Measurements from ENCODE around the gene TBC1D22A.

The TBC1D22A gene

GRCh38 chr22:47071807-47072641 is 309.6 kb downstream of the TBC1D22A start:
- TF ChIP-seq EZH2phosphoT487 (IDR thresholded peaks at IDR 0.05; ENCODE audit: low read length): no peak
- no peak for TF ChIP-seq EZH2 (optimal IDR thresholded peaks at IDR 0.05; ENCODE audit: low read depth, low read length)
- H3K4me3 ChIP-seq (ENCODE audit: low read length): no peak overlapping the region
- no peaks in the 10 kb centered on the region for H3K9me2 ChIP-seq (replicated peaks; ENCODE audit: insufficient read depth, low read length)
- H3K4me2 ChIP-seq (ENCODE audit: low read depth, low read length): no peak overlapping the region
- no peaks in the 10 kb centered on the region for H3K27me3 ChIP-seq (replicated peaks; ENCODE audit: insufficient read depth, low read length)
- H3K79me2 ChIP-seq (ENCODE audit: low read length): no peaks in the 10 kb centered on the region
- no peaks in the 10 kb centered on the region for H3K4me1 ChIP-seq (ENCODE audit: low read length)
- no peaks in the 10 kb centered on the region for H3F3A ChIP-seq (ENCODE audit: insufficient read depth, low read length)
- no peak overlapping the region for H3K27ac ChIP-seq (ENCODE audit: low read length)
- no peaks in the 10 kb centered on the region for H3K9me3 ChIP-seq (replicated peaks; ENCODE audit: insufficient read depth, low read length)
- H2AFZ ChIP-seq (ENCODE audit: low read length): no peak overlapping the region
- DNase-seq: no peak
- no peaks in the 10 kb centered on the region for H3K36me3 ChIP-seq (replicated peaks; ENCODE audit: insufficient read depth, low read length)
- no peak overlapping the region for H3K9ac ChIP-seq (ENCODE audit: low read length)
- no peaks in the 10 kb centered on the region for H4K20me1 ChIP-seq (ENCODE audit: insufficient read depth, low read length)

GRCh38 chr22:47072642-47072967 is 310.2 kb downstream of the TBC1D22A start:
- no peak overlapping the region for H3K9ac ChIP-seq (ENCODE audit: low read length)
- H3K27me3 ChIP-seq (replicated peaks; ENCODE audit: insufficient read depth, low read length): no peaks in the 10 kb centered on the region
- H3K4me2 ChIP-seq (ENCODE audit: low read depth, low read length): no peak overlapping the region
- no peaks in the 10 kb centered on the region for H3K79me2 ChIP-seq (ENCODE audit: low read length)
- H4K20me1 ChIP-seq (ENCODE audit: insufficient read depth, low read length): no peaks in the 10 kb centered on the region
- H3K27ac ChIP-seq (ENCODE audit: low read length): no peak overlapping the region
- H2AFZ ChIP-seq (ENCODE audit: low read length): no peak overlapping the region
- DNase-seq: no peak
- no peak for TF ChIP-seq CTCF (IDR thresholded peaks at IDR 0.05; ENCODE audit: low read length)
- TF ChIP-seq EZH2phosphoT487 (IDR thresholded peaks at IDR 0.05; ENCODE audit: low read length): no peak
- no peak for TF ChIP-seq EZH2 (optimal IDR thresholded peaks at IDR 0.05; ENCODE audit: low read depth, low read length)
- H3K4me3 ChIP-seq (ENCODE audit: low read length): no peak overlapping the region
- no peaks in the 10 kb centered on the region for H3F3A ChIP-seq (ENCODE audit: insufficient read depth, low read length)
- H3K9me3 ChIP-seq (replicated peaks; ENCODE audit: insufficient read depth, low read length): no peaks in the 10 kb centered on the region
- no peaks in the 10 kb centered on the region for H3K36me3 ChIP-seq (replicated peaks; ENCODE audit: insufficient read depth, low read length)
- no peaks in the 10 kb centered on the region for H3K9me2 ChIP-seq (replicated peaks; ENCODE audit: insufficient read depth, low read length)
- H3K4me1 ChIP-seq (ENCODE audit: low read length): no peaks in the 10 kb centered on the region

- no peaks in the 10 kb centered on the region for H3K9me2 ChIP-seq (replicated peaks; ENCODE audit: insufficient read depth, low read length)
- H3K79me2 ChIP-seq (ENCODE audit: low read length): no peaks in the 10 kb centered on the region
- no peak for DNase-seq
- no peaks in the 10 kb centered on the region for H3K4me1 ChIP-seq (ENCODE audit: low read length)
- H3K9me3 ChIP-seq (replicated peaks; ENCODE audit: insufficient read depth, low read length): no peaks in the 10 kb centered on the region
- H2AFZ ChIP-seq (ENCODE audit: low read length): no peak overlapping the region
- H3K27ac ChIP-seq (ENCODE audit: low read length): no peak overlapping the region
- no peaks in the 10 kb centered on the region for H3K27me3 ChIP-seq (replicated peaks; ENCODE audit: insufficient read depth, low read length)
- H3K4me2 ChIP-seq (ENCODE audit: low read depth, low read length): no peak overlapping the region
- H3F3A ChIP-seq (ENCODE audit: insufficient read depth, low read length): no peaks in the 10 kb centered on the region
- H3K4me3 ChIP-seq (ENCODE audit: low read length): no peak overlapping the region
- no peaks in the 10 kb centered on the region for H3K36me3 ChIP-seq (replicated peaks; ENCODE audit: insufficient read depth, low read length)
- H4K20me1 ChIP-seq (ENCODE audit: insufficient read depth, low read length): no peaks in the 10 kb centered on the region
- H3K9ac ChIP-seq (ENCODE audit: low read length): no peak overlapping the region
- TF ChIP-seq EZH2 (optimal IDR thresholded peaks at IDR 0.05; ENCODE audit: low read depth, low read length) (no peak), CTCF (IDR thresholded peaks at IDR 0.05; ENCODE audit: low read length) (no peak), EZH2phosphoT487 (IDR thresholded peaks at IDR 0.05; ENCODE audit: low read length) (no peak)
These were observed 310.6 kb downstream of the TBC1D22A start for GRCh38 chr22:47073075-47073474.

- Histone ChIP-seq H3K36me3 (replicated peaks; ENCODE audit: insufficient read depth, low read length) (no peaks in the 10 kb centered on the region), H3K27me3 (replicated peaks; ENCODE audit: insufficient read depth, low read length) (no peaks in the 10 kb centered on the region), H3K4me3 (ENCODE audit: low read length) (no peak overlapping the region), H3F3A (ENCODE audit: insufficient read depth, low read length) (no peaks in the 10 kb centered on the region), H3K9me2 (replicated peaks; ENCODE audit: insufficient read depth, low read length) (no peaks in the 10 kb centered on the region), H4K20me1 (ENCODE audit: insufficient read depth, low read length) (no peaks in the 10 kb centered on the region), H2AFZ (ENCODE audit: low read length) (no peak overlapping the region), H3K27ac (ENCODE audit: low read length) (no peak overlapping the region), H3K79me2 (ENCODE audit: low read length) (no peaks in the 10 kb centered on the region), H3K4me2 (ENCODE audit: low read depth, low read length) (no peak overlapping the region), H3K4me1 (ENCODE audit: low read length) (no peaks in the 10 kb centered on the region), H3K9ac (ENCODE audit: low read length) (no peak overlapping the region), H3K9me3 (replicated peaks; ENCODE audit: insufficient read depth, low read length) (no peaks in the 10 kb centered on the region)
- DNase-seq: no peak
- TF ChIP-seq EZH2 (optimal IDR thresholded peaks at IDR 0.05; ENCODE audit: low read depth, low read length): no peak
- TF ChIP-seq EZH2phosphoT487 (IDR thresholded peaks at IDR 0.05; ENCODE audit: low read length): no peak
- no peak for TF ChIP-seq CTCF (IDR thresholded peaks at IDR 0.05; ENCODE audit: low read length)
These were observed 311.7 kb downstream of the TBC1D22A start for GRCh38 chr22:47074105-47074504.
